Breast epithelium (tissue), 4 donors: ENCODE results near the gene C1GALT1. TPM values are rescaled to one million over a fixed set of nuclear protein-coding genes. Genes with fewer than 3 reads are reported as not detected.

Experiments
- DNase-seq, 2 donors: peaks; one replicate each; pipeline ENCODE4 v3.0.0-alpha.2; 2019; ENCODE audit warnings: low spot score in 2 of 2
- H3K27ac ChIP-seq, 2 donors: fragments of 200-600 bp; sonication (generic) in 1 of 2; one replicate each; pipeline ENCODE4 v1.5.1; 2016 to 2019; ENCODE audit warnings: mild to moderate bottlenecking in 1 of 2
- H3K27me3 ChIP-seq, 2 donors: fragments of 200-600 bp; sonication (generic) in 1 of 2; one replicate each; pipeline versions ENCODE4 v1.5.1 to v1.6.0; 2017 to 2019; ENCODE audit warnings: control low read depth in 1 of 2, mild to moderate bottlenecking in 1 of 2
- H3K36me3 ChIP-seq: fragments of 200-600 bp; one replicate; pipeline ENCODE4 v1.5.1; 2019
- H3K4me1 ChIP-seq, 2 donors: fragments of 200-600 bp; sonication (generic); one replicate each; pipeline ENCODE4 v1.5.1; 2016 to 2019; ENCODE audit warnings: control low read depth in 1 of 2
- H3K4me3 ChIP-seq, 3 donors: fragments of 200-600 bp; sonication (generic); 1 replicate in 2 of 3; 2 replicates in 1 of 3; pipeline ENCODE4 v1.5.1; 2016 to 2019; ENCODE audit warnings: mild to moderate bottlenecking in 3 of 3, moderate library complexity in 2 of 3
- H3K9me3 ChIP-seq, 2 donors: fragments of 200-600 bp; sonication (generic) in 1 of 2; one replicate each; pipeline ENCODE4 v1.5.1; 2016 to 2019; ENCODE audit warnings: control low read depth in 1 of 2
- CTCF ChIP-seq, 3 donors: fragments of 450-650 bp; IDR thresholded peaks; one replicate each; pipeline ENCODE4 v1.5.1; 2016 to 2017; ENCODE audit warnings: antibody characterized with exemption in 3 of 3, mild to moderate bottlenecking in 3 of 3, moderate library complexity in 3 of 3
- POLR2A ChIP-seq: fragments of 450-650 bp; IDR thresholded peaks from one replicate; pipeline ENCODE4 v1.6.1; 2016; ENCODE audit warnings: antibody characterized with exemption, mild to moderate bottlenecking, moderate library complexity
- POLR2AphosphoS5 ChIP-seq, 3 donors: sonication (generic); formaldehyde crosslinking; IDR thresholded peaks; one replicate each; pipeline ENCODE4 v1.6.1; 2017; ENCODE audit warnings: antibody characterized with exemption in 3 of 3
- intact Hi-C: fragments of 100-400 bp; cut with DNase I; formaldehyde crosslinking; loops from one replicate; pipeline ENCODE4 v1.15.1; 2023; ENCODE audit warnings: low total_unique reads
- total RNA-seq, 3 donors: library from RNA; depleted of rRNA; stranded (reverse); fragments of >200 nt; gene quantifications; one replicate each; pipeline ENCODE4 v1.1.0, GENCODE V29; 2016

C1GALT1 gene
- total RNA-seq, 3 donors from 2014 or later, result 30.8 to 35.5 (median 34.7) TPM

GRCh38 chr7:7203813-7204575 lies 21.6 kb downstream of the C1GALT1 start:
- H3K9me3 ChIP-seq, result peaks cover 0 to 8% of the 10 kb centered on the region in 2 donors
- no peaks in the 10 kb centered on the region for H3K27me3 ChIP-seq
- no peaks in the 10 kb centered on the region for H3K36me3 ChIP-seq
- H3K4me3 ChIP-seq, result no peak overlapping the region
- TF ChIP-seq POLR2AphosphoS5 (IDR thresholded peaks at IDR 0.05), result no peak
- TF ChIP-seq CTCF (IDR thresholded peaks at IDR 0.05), result no peak
- TF ChIP-seq POLR2A, result no peak
- no peak for DNase-seq
- H3K27ac ChIP-seq, result no peak overlapping the region
- intact Hi-C loops, result no loop called here
- no peaks in the 10 kb centered on the region for H3K4me1 ChIP-seq

- Histone ChIP-seq H3K4me3 (no peak overlapping the region), H3K27ac (no peak overlapping the region), H3K4me1 (no peaks in the 10 kb centered on the region), H3K9me3 (no peaks in the 10 kb centered on the region), H3K27me3 (no peaks in the 10 kb centered on the region), H3K36me3 (no peaks in the 10 kb centered on the region)
- DNase-seq, result no peak
- TF ChIP-seq CTCF (IDR thresholded peaks at IDR 0.05), result no peak
- TF ChIP-seq POLR2A, result no peak
- no peak for TF ChIP-seq POLR2AphosphoS5 (IDR thresholded peaks at IDR 0.05)
- intact Hi-C loops, result no loop called here
Measured at GRCh38 chr7:7207876-7208275, 25.5 kb downstream of the C1GALT1 start.

GRCh38 chr7:7208520-7208919 lies 26.2 kb downstream of the C1GALT1 start:
- Histone ChIP-seq H3K4me1 (no peaks in the 10 kb centered on the region), H3K36me3 (no peaks in the 10 kb centered on the region), H3K27ac (no peak overlapping the region), H3K4me3 (no peak overlapping the region), H3K9me3 (no peaks in the 10 kb centered on the region), H3K27me3 (no peaks in the 10 kb centered on the region)
- TF ChIP-seq CTCF (IDR thresholded peaks at IDR 0.05) (no peak), POLR2AphosphoS5 (IDR thresholded peaks at IDR 0.05) (no peak), POLR2A (no peak)
- intact Hi-C loops, result no loop called here
- DNase-seq, result no peak

GRCh38 chr7:7209412-7210050 lies 27.2 kb downstream of the C1GALT1 start:
- Histone ChIP-seq H3K4me3 (no peak overlapping the region), H3K4me1 (no peaks in the 10 kb centered on the region), H3K9me3 (no peaks in the 10 kb centered on the region), H3K36me3 (no peaks in the 10 kb centered on the region), H3K27me3 (no peaks in the 10 kb centered on the region), H3K27ac (no peak overlapping the region)
- intact Hi-C loops, result no loop called here
- TF ChIP-seq CTCF (IDR thresholded peaks at IDR 0.05) (no peak), POLR2AphosphoS5 (IDR thresholded peaks at IDR 0.05) (no peak), POLR2A (no peak)
- no peak for DNase-seq

- intact Hi-C loops, result no loop called here
- H3K36me3 ChIP-seq, result no peaks in the 10 kb centered on the region
- H3K4me1 ChIP-seq, result no peaks in the 10 kb centered on the region
- TF ChIP-seq POLR2A (no peak), CTCF (IDR thresholded peaks at IDR 0.05) (no peak), POLR2AphosphoS5 (IDR thresholded peaks at IDR 0.05) (no peak)
- DNase-seq, result no peak
- no peaks in the 10 kb centered on the region for H3K27me3 ChIP-seq
- H3K27ac ChIP-seq, result no peak overlapping the region
- no peaks in the 10 kb centered on the region for H3K9me3 ChIP-seq
- no peak overlapping the region for H3K4me3 ChIP-seq
Measured at GRCh38 chr7:7210475-7211237, 28.3 kb downstream of the C1GALT1 start.
